Peyer's patch (tissue), 4 donors: Measurements from ENCODE around the gene GUCY1B1. TPM values are rescaled to one million over a fixed set of nuclear protein-coding genes. Genes with fewer than 3 reads are reported as not detected.

Experiments used
- DNase-seq, 3 donors: peaks; one replicate each; pipeline ENCODE4 v3.0.0-alpha.2; 2017 to 2019
- H3K27ac ChIP-seq, 4 donors: fragments of 200-600 bp; sonication (generic); one replicate each; pipeline ENCODE4 v1.5.1; 2016 to 2019
- H3K27me3 ChIP-seq, 2 donors: fragments of 200-600 bp; sonication (generic); one replicate each; pipeline ENCODE4 v1.5.1; 2019
- H3K36me3 ChIP-seq, 3 donors: fragments of 200-600 bp; sonication (generic); one replicate each; pipeline ENCODE4 v1.5.1; 2016 to 2019
- H3K4me1 ChIP-seq, 4 donors: fragments of 200-600 bp; sonication (generic); one replicate each; pipeline ENCODE4 v1.5.1; 2016 to 2019
- H3K4me3 ChIP-seq, 4 donors: fragments of 200-600 bp; sonication (generic); 1 replicate in 3 of 4; 2 replicates in 1 of 4; pipeline ENCODE4 v1.5.1; 2016 to 2019; ENCODE audit warnings: mild to moderate bottlenecking in 1 of 4
- H3K9me3 ChIP-seq, 4 donors: fragments of 200-600 bp; sonication (generic); one replicate each; pipeline ENCODE4 v1.5.1; 2016 to 2019; ENCODE audit warnings: mild to moderate bottlenecking in 1 of 4
- POLR2A ChIP-seq, 2 donors: fragments of 450-650 bp; IDR thresholded peaks; one replicate each; pipeline ENCODE4 v1.5.1; 2017; ENCODE audit warnings: antibody characterized with exemption in 2 of 2, mild to moderate bottlenecking in 2 of 2, moderate library complexity in 2 of 2
- total RNA-seq, 4 donors: library from RNA; depleted of rRNA; stranded (reverse); fragments of >200 nt; gene quantifications; one replicate each; pipeline ENCODE4 v1.1.0, GENCODE V29; 2016
- TF ChIP-seq, protein P1 (sequence below), 6 experiments: fragments of 450-650 bp in 4 of 6; fragments of 200-600 bp in 2 of 6; sonication (generic) in 1 of 6; IDR thresholded peaks; one replicate each; pipeline ENCODE4 v1.5.1; 2017 to 2019; ENCODE audit warnings: antibody characterized with exemption in 6 of 6, mild to moderate bottlenecking in 3 of 6, moderate library complexity in 1 of 6

The GUCY1B1 gene
- total RNA-seq, 4 donors from 2014 or later, result 1.6 to 8.0 (median 5.9) TPM

- H3K9me3 ChIP-seq, result no peaks in the 10 kb centered on the region
- H3K27ac ChIP-seq, result no peak overlapping the region
- H3K36me3 ChIP-seq, result no peaks in the 10 kb centered on the region
- TF ChIP-seq, protein P1, sequence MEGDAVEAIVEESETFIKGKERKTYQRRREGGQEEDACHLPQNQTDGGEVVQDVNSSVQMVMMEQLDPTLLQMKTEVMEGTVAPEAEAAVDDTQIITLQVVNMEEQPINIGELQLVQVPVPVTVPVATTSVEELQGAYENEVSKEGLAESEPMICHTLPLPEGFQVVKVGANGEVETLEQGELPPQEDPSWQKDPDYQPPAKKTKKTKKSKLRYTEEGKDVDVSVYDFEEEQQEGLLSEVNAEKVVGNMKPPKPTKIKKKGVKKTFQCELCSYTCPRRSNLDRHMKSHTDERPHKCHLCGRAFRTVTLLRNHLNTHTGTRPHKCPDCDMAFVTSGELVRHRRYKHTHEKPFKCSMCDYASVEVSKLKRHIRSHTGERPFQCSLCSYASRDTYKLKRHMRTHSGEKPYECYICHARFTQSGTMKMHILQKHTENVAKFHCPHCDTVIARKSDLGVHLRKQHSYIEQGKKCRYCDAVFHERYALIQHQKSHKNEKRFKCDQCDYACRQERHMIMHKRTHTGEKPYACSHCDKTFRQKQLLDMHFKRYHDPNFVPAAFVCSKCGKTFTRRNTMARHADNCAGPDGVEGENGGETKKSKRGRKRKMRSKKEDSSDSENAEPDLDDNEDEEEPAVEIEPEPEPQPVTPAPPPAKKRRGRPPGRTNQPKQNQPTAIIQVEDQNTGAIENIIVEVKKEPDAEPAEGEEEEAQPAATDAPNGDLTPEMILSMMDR (IDR thresholded peaks at IDR 0.05), result no peak
- no peak for TF ChIP-seq POLR2A (IDR thresholded peaks at IDR 0.05)
- H3K27me3 ChIP-seq, result no peaks in the 10 kb centered on the region
- DNase-seq, result no peak
- H3K4me1 ChIP-seq, result no peaks in the 10 kb centered on the region
- H3K4me3 ChIP-seq, result no peak overlapping the region
Measured at GRCh38 chr4:155735496-155735895, 23.3 kb upstream of the GUCY1B1 start.

DNA sequence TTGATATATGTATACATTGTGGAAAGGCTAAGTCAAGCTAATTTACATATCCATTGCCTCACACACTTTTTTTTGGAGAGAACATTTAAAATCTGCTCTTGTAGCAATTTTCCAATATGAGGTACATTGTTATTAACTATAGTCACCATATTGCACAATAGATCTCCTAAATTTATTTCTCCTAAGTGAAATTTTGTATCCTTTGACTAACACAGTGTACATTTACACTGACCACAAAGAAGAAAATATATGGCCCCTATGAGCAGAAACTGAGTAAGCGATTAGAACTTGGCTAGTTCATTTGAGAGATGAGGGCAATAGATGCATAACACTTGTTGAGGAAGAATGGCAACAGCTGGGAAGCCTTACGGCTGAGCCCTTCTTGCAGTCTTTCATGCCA lies 20.3 kb upstream of the GUCY1B1 start:
- no peaks in the 10 kb centered on the region for H3K9me3 ChIP-seq
- TF ChIP-seq POLR2A (IDR thresholded peaks at IDR 0.05), result no peak
- TF ChIP-seq, protein P1 (IDR thresholded peaks at IDR 0.05), result no peak
- H3K4me3 ChIP-seq, result no peak overlapping the region

DNA sequence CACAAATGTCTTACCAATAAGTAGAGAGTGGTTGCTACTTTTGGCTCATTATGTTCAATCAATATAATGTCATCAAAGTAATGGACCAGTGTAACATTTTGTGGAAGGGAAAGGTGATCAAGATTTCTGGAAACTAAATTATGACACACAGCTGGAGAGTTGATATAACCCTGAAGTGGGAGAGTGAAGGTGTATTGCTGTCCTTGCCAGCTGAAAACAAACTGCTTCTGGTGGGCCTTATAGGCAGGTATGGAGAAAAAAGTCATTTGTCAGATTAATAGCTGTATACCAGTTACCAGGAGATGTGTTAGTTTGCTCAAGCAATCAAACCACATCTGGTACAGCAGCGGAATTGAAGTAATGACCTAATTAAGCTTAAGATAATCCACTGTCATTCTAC lies 17.3 kb upstream of the GUCY1B1 start:
- DNase-seq, result no peak
- Histone ChIP-seq H3K9me3 (no peaks in the 10 kb centered on the region), H3K27ac (no peak overlapping the region), H3K27me3 (no peaks in the 10 kb centered on the region), H3K36me3 (no peaks in the 10 kb centered on the region), H3K4me1 (no peaks in the 10 kb centered on the region), H3K4me3 (no peak overlapping the region)
- TF ChIP-seq, protein P1 (IDR thresholded peaks at IDR 0.05), result no peak
- no peak for TF ChIP-seq POLR2A (IDR thresholded peaks at IDR 0.05)

More for the DNA sequence above, 20.3 kb upstream of the GUCY1B1 start:
- H3K27me3 ChIP-seq, result no peaks in the 10 kb centered on the region
- no peak overlapping the region for H3K27ac ChIP-seq
- DNase-seq, result no peak
- H3K4me1 ChIP-seq, result no peaks in the 10 kb centered on the region
- no peaks in the 10 kb centered on the region for H3K36me3 ChIP-seq

- H3K36me3 ChIP-seq, result no peaks in the 10 kb centered on the region
- no peak for DNase-seq
- no peak for TF ChIP-seq POLR2A (IDR thresholded peaks at IDR 0.05)
- TF ChIP-seq, protein P1 (IDR thresholded peaks at IDR 0.05), result no peak
Measured at GRCh38 chr4:155742310-155743015, 16.4 kb upstream of the GUCY1B1 start.

GRCh38 chr4:155745984-155746383 lies 12.8 kb upstream of the GUCY1B1 start:
- Histone ChIP-seq H3K36me3 (no peaks in the 10 kb centered on the region), H3K27me3 (no peaks in the 10 kb centered on the region), H3K27ac (no peak overlapping the region), H3K4me3 (no peak overlapping the region), H3K9me3 (no peaks in the 10 kb centered on the region), H3K4me1 (no peaks in the 10 kb centered on the region)
- TF ChIP-seq, protein P1 (IDR thresholded peaks at IDR 0.05), result no peak
- no peak for TF ChIP-seq POLR2A (IDR thresholded peaks at IDR 0.05)
- DNase-seq, result no peak

More at GRCh38 chr4:155742310-155743015, 16.4 kb upstream of the GUCY1B1 start:
- Histone ChIP-seq H3K4me3 (no peak overlapping the region), H3K4me1 (no peaks in the 10 kb centered on the region), H3K27me3 (no peaks in the 10 kb centered on the region), H3K27ac (no peak overlapping the region), H3K9me3 (no peaks in the 10 kb centered on the region)
